Kidney (tissue), 14 donors: ENCODE results near the gene LRRC1. TPM values are rescaled to one million over a fixed set of nuclear protein-coding genes. Genes with fewer than 3 reads are reported as not detected.

ENCODE experiments used
- DNase-seq, 5 donors: peaks; one replicate each; pipeline ENCODE4 v3.0.0-alpha.2; 2013 to 2020
- FAIRE-seq: peaks from 2 replicates; lab custom pipeline; 2012; peaks lifted over from hg19 to GRCh38; lab: Jason Lieb, UNC
- H3K27ac ChIP-seq, 2 donors: one replicate each; pipeline ENCODE4 v1.7.0; 2013; ENCODE audit warnings: low read depth in 2 of 2, low read length in 2 of 2, inconsistent platforms in 1 of 2
- H3K27me3 ChIP-seq: one replicate; pipeline ENCODE4 v1.7.1; 2013; ENCODE audit warnings: low read length, inconsistent platforms; ENCODE audit not compliant: control insufficient read depth, insufficient read depth
- H3K36me3 ChIP-seq, 3 donors: one replicate each; pipeline versions ENCODE4 v1.7.0 to v1.7.1; 2013; ENCODE audit warnings: low read length in 3 of 3, control low read depth in 1 of 3, inconsistent platforms in 1 of 3; ENCODE audit not compliant: insufficient read depth in 3 of 3, control insufficient read depth in 2 of 3
- H3K4me1 ChIP-seq, 3 donors: one replicate each; pipeline versions ENCODE4 v1.7.0 to v1.7.1; 2013; ENCODE audit warnings: low read length in 3 of 3, inconsistent platforms in 1 of 3, low read depth in 1 of 3; ENCODE audit not compliant: control insufficient read depth in 2 of 3, insufficient read depth in 2 of 3
- H3K4me3 ChIP-seq, 3 donors: one replicate each; pipeline versions ENCODE4 v1.7.0 to v1.8.1; 2013; ENCODE audit warnings: low read length in 3 of 3, control low read depth in 1 of 3, inconsistent platforms in 1 of 3
- H3K9ac ChIP-seq, 3 donors: one replicate each; pipeline versions ENCODE4 v1.7.0 to v1.7.1; 2013; ENCODE audit warnings: low read length in 3 of 3, control low read depth in 1 of 3, inconsistent platforms in 1 of 3
- H3K9me3 ChIP-seq, 3 donors: one replicate each; pipeline versions ENCODE4 v1.7.0 to v1.7.1; 2013; ENCODE audit warnings: low read length in 3 of 3, control low read depth in 1 of 3, inconsistent platforms in 1 of 3; ENCODE audit not compliant: control insufficient read depth in 2 of 3, insufficient read depth in 1 of 3
- intact Hi-C: fragments of 100-400 bp; cut with DNase I; formaldehyde crosslinking; loops from one replicate; pipeline ENCODE4 v1.11.1; 2022
- polyA plus RNA-seq: library from polyadenylated mRNA; stranded (reverse); fragments of 350-450 nt; fragmentation: Illumina TruSeq; extraction: RNeasy Lipid Tissue Mini Kit (QIAGEN cat#74804); gene quantifications from one replicate; pipeline ENCODE4 v1.2.3, GENCODE V29; 2014; ENCODE audit warnings: low read depth, low replicate concordance; ENCODE audit not compliant: insufficient read depth
- total RNA-seq: library from RNA; stranded (reverse); fragmentation: NEBNext Ultra II Directional; extraction: Animal tissue kit (Norgen Biotek cat#: 25700); gene quantifications from one replicate; pipeline ENCODE4 v1.2.1, GENCODE V29; 2021
- TF ChIP-seq, protein P1 (sequence below): IDR thresholded peaks from 3 replicates; pipeline ENCODE4 v1.5.1; 2012; ENCODE audit warnings: mild to moderate bottlenecking, moderate library complexity, borderline replicate concordance; ENCODE audit not compliant: insufficient read depth; ENCODE audit errors: extremely low read depth
- donor health status: control.
- donor health status: control.
- donor health status: control.
- donor health status: control.
- donor health status: control.
- donor health status: DM: yes; HTN: yes; CAD: no.
- donor health status: Normal renal cell carcinoma (clear cell type).

The LRRC1 gene
- total and polyA plus RNA-seq, 2 donors from 2014 or later, result 7.8 to 12.6 TPM

DNA sequence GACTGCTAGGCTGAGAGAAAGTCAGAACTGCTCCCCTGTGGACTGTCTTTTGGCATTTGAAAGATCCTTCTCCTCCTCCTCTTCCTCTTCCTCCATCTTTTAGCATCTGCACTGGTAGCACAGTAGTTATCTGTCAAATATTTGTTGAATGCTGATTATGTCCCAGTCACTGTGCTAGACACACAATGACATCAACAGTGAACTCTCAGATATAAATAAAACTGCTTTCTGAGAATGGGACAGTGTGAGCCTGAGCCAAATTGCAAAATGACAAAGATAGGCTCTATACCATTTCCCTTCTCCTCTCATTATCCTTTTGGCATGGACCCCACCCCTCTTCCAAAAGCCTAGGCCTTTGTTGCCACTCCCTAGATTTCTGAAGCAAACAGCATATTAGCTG, 27.9 kb upstream of the LRRC1 start:
- FAIRE-seq, result no peak
- TF ChIP-seq, protein P1, sequence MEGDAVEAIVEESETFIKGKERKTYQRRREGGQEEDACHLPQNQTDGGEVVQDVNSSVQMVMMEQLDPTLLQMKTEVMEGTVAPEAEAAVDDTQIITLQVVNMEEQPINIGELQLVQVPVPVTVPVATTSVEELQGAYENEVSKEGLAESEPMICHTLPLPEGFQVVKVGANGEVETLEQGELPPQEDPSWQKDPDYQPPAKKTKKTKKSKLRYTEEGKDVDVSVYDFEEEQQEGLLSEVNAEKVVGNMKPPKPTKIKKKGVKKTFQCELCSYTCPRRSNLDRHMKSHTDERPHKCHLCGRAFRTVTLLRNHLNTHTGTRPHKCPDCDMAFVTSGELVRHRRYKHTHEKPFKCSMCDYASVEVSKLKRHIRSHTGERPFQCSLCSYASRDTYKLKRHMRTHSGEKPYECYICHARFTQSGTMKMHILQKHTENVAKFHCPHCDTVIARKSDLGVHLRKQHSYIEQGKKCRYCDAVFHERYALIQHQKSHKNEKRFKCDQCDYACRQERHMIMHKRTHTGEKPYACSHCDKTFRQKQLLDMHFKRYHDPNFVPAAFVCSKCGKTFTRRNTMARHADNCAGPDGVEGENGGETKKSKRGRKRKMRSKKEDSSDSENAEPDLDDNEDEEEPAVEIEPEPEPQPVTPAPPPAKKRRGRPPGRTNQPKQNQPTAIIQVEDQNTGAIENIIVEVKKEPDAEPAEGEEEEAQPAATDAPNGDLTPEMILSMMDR, result no peak

DNA sequence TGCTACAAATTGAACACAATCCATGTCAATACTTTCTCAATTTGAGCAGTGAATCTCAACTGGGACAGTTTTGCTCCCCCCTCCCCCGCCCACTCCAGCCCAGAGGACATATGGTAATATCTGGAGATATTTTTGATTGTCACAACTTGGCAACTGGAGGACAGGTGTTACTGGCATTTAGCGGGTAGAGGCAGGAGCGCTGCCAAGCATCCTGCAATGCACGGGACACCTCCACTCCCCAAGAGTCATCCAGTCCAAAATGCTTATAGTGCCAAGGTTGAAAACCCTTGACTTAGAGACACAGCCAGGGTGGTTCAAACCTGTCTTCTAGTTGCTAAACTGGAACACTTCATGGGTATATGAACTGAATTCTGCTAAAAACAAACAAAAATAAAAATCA, 26.9 kb upstream of the LRRC1 start:
- H3K4me3 ChIP-seq, result no peak overlapping the region
- no peaks in the 10 kb centered on the region for H3K36me3 ChIP-seq
- no peak overlapping the region for H3K27ac ChIP-seq
- H3K9me3 ChIP-seq, result no peaks in the 10 kb centered on the region
- no peaks in the 10 kb centered on the region for H3K4me1 ChIP-seq
- TF ChIP-seq, protein P1, result no peak
- no peak for FAIRE-seq
- intact Hi-C loops, result no loop called here
- no peak for DNase-seq
- H3K27me3 ChIP-seq, result no peaks in the 10 kb centered on the region
- H3K9ac ChIP-seq, result no peak overlapping the region

More for the DNA sequence above, 27.9 kb upstream of the LRRC1 start:
- Histone ChIP-seq H3K4me1 (no peaks in the 10 kb centered on the region), H3K9ac (no peak overlapping the region), H3K4me3 (no peak overlapping the region), H3K27me3 (no peaks in the 10 kb centered on the region), H3K36me3 (no peaks in the 10 kb centered on the region), H3K27ac (no peak overlapping the region), H3K9me3 (no peaks in the 10 kb centered on the region)
- intact Hi-C loops, result no loop called here
- DNase-seq, result no peak

DNA sequence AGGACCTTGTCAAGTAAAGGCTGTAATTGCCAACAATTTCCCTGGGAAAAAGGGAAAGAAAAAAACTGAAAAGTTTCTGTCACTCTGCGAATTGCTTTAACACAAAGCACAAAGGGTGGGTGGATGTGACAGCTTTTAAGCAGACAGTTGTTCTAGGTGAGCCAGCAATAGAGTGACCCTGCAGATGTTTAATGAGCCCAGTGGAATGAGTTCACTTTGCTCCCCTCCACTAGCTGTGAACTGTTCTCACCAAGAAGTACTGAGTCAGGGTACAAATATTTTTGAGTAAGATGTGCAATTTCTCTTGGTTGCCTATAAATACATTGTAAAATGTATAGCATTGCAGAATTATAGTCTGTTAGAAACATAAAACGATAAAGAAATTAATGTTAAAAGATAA, 26.2 kb upstream of the LRRC1 start:
- intact Hi-C loops, result no loop called here
- no peaks in the 10 kb centered on the region for H3K9me3 ChIP-seq
- FAIRE-seq, result no peak
- no peak overlapping the region for H3K27ac ChIP-seq
- no peaks in the 10 kb centered on the region for H3K4me1 ChIP-seq
- no peaks in the 10 kb centered on the region for H3K36me3 ChIP-seq
- TF ChIP-seq, protein P1, result no peak
- H3K4me3 ChIP-seq, result no peak overlapping the region
- no peaks in the 10 kb centered on the region for H3K27me3 ChIP-seq
- DNase-seq, result no peak
- no peak overlapping the region for H3K9ac ChIP-seq

DNA sequence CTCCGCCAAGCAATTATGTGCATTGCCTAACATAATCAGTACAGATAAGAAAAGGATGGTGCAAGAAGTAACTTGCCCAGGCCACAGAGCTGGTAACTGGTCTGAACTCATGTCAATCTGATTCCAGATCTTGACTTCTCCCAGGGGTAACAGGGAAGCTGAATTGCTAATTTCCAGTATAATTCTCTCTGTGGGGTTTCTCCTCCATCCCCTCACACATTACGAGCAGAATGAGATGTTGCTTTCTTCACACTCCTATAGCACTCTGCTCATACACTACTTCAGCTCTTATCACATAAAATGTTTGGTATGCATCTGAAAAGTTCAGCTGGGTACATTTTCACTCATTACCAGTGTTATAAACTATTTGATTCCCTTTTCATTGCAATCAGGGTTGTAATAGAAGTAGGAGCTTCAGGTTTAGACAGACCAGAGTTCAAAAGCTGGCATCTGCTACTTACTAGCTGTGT, 24.0 kb upstream of the LRRC1 start:
- Histone ChIP-seq H3K27me3 (no peaks in the 10 kb centered on the region), H3K4me3 (no peak overlapping the region), H3K4me1 (no peaks in the 10 kb centered on the region), H3K36me3 (no peaks in the 10 kb centered on the region), H3K27ac (no peak overlapping the region), H3K9ac (no peak overlapping the region), H3K9me3 (no peaks in the 10 kb centered on the region)
- FAIRE-seq (no peak), DNase-seq (no peak)
- intact Hi-C loops, result no loop called here
- TF ChIP-seq, protein P1, result no peak
